ENCODE measurements around the gene NTS. TPM values are rescaled to one million over a fixed set of nuclear protein-coding genes. Genes with fewer than 3 reads are reported as not detected.

The NTS gene, protein sequence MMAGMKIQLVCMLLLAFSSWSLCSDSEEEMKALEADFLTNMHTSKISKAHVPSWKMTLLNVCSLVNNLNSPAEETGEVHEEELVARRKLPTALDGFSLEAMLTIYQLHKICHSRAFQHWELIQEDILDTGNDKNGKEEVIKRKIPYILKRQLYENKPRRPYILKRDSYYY
- total RNA-seq, result under 1 TPM in 2 of 10 donors, not detected in 8; 0.18 to 0.39 TPM
- polyA plus RNA-seq, result under 1 TPM; 0.07 to 0.22 TPM
- long read RNA-seq, donor 1, result 0 reads
- long read RNA-seq, donor 2, result 0 reads
- long read RNA-seq, donor 3, result 0 reads

DNA sequence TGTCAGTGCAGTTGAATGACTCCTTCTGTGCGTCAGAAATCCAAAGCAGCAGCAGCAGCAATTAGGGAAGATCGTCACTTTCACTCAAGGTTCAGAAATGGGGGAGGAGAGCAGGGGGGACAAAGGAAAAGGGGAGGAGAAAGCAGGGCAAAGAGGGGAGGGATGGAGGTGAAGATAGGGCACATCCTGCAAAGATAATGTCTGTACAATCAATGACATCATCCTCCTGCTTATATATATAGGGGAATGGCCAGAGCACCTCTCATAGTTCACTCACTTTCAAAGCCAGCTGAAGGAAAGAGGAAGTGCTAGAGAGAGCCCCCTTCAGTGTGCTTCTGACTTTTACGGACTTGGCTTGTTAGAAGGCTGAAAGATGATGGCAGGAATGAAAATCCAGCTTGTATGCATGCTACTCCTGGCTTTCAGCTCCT, at the start of gene NTS:
NTS (plus strand) TSS at position 265 of the 431 bp plus-strand sequence; CDS start at position 374, 109 bp downstream.
- Histone ChIP-seq H3K9me3 (no peaks in the 10 kb centered on the region), H3K27me3 (peaks cover 0 to 6% (median 0%) of the 10 kb centered on the region in 7 donors), H3K4me3 (no peak within 1 kb of the TSS), H3K36me3 (no peaks in the 10 kb centered on the region), H3K4me1 (no peaks in the 10 kb centered on the region), H3K27ac (no peak within 1 kb of the TSS)
- DNase-seq (no peak), ATAC-seq (no peak)
- TF ChIP-seq, protein P1, sequence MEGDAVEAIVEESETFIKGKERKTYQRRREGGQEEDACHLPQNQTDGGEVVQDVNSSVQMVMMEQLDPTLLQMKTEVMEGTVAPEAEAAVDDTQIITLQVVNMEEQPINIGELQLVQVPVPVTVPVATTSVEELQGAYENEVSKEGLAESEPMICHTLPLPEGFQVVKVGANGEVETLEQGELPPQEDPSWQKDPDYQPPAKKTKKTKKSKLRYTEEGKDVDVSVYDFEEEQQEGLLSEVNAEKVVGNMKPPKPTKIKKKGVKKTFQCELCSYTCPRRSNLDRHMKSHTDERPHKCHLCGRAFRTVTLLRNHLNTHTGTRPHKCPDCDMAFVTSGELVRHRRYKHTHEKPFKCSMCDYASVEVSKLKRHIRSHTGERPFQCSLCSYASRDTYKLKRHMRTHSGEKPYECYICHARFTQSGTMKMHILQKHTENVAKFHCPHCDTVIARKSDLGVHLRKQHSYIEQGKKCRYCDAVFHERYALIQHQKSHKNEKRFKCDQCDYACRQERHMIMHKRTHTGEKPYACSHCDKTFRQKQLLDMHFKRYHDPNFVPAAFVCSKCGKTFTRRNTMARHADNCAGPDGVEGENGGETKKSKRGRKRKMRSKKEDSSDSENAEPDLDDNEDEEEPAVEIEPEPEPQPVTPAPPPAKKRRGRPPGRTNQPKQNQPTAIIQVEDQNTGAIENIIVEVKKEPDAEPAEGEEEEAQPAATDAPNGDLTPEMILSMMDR (IDR thresholded peaks at IDR 0.05), result no peak
- intact Hi-C loops (cut with DNase I), result loop anchor here in 4 of 10 donors (5.0 kb wide), 3 partner anchors 302 to 407 kb away; no protein-coding TSS in a partner anchor
- 7 to 13% methylated on average over 3 of the region's 3 CpGs for WGBS, 2 donors

DNA sequence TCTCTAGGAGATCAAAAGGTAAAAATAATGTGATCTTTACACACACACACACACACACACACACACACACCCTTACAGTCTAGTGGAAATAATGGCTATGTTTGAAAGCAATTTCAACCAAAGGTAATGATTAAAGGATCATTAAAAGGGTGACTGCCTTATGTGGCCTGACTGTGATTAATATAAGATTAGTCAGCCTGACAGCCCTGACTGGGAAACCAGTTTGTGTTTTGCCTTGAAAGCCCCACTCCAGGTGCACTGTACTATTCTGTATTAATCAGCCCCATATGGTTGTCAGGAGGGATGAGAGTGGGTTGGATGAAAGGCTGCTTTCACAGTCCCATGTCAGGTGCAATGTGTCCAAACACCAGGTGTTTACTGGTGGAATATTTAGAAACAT, 48.3 kb upstream of the NTS start:
- intact Hi-C loops (cut with DNase I), result no loop called here

DNA sequence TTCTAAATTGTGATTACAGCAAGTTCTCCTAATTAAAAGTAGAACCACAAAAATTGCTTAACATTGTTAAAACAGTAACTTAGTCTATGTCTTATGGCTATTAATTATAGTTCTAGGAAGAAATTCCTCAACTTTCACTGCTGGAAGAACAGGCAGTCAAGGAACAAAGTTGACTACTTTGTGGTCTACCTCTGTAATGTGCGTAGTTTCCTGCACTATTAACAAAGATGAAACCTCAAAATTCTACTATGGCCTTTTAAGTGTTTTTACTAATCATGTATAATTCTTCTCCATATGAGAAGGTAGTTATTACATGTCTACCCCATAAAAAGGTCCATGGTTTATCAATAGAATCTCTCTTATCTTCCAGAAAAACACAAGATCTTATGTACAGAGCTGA, 45.5 kb upstream of the NTS start:
- no peak overlapping the region for H3K27ac ChIP-seq
- no peak for DNase-seq
- H3K27me3 ChIP-seq, result no peaks in the 10 kb centered on the region
- H3K36me3 ChIP-seq, result no peaks in the 10 kb centered on the region
- no peak for ATAC-seq
- no peak overlapping the region for H3K4me3 ChIP-seq
- 92 to 96% methylated on average over 1 of the region's 1 CpG for WGBS, 2 donors
- intact Hi-C loops (cut with DNase I), result no loop called here
- H3K9me3 ChIP-seq, result no peaks in the 10 kb centered on the region
- TF ChIP-seq, protein P1 (IDR thresholded peaks at IDR 0.05), result no peak
- peaks cover 0 to 54% (median 17%) of the 10 kb centered on the region in 9 donors for H3K4me1 ChIP-seq

More for the DNA sequence above, 48.3 kb upstream of the NTS start:
- peaks cover 0 to 26% (median 5%) of the 10 kb centered on the region in 9 donors for H3K4me1 ChIP-seq
- H3K9me3 ChIP-seq, result no peaks in the 10 kb centered on the region
- TF ChIP-seq, protein P1 (IDR thresholded peaks at IDR 0.05), result no peak
- no peaks in the 10 kb centered on the region for H3K27me3 ChIP-seq
- no peaks in the 10 kb centered on the region for H3K36me3 ChIP-seq
- no peak overlapping the region for H3K27ac ChIP-seq
- no peak overlapping the region for H3K4me3 ChIP-seq
- DNase-seq, result no peak
- ATAC-seq, result no peak

DNA sequence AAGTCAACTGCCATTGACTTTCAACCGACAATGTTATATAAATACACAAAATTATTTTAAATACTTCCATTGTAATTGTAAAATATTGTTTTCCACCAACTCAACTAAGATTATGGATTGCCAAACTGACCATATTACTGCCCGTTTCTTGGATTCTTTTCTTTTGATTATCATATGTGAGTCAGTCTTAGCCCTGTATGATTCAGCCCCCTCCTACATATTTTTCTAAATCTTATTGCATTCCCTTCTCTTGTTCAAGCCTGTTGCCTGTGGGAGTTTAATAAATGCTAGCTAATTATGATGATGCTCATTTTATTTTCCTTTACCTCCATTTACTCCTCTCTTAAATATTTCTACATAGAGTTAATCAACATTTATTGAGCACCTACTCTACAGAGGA, 44.7 kb upstream of the NTS start:
- DNase-seq (no peak), ATAC-seq (no peak)
- TF ChIP-seq, protein P1 (IDR thresholded peaks at IDR 0.05), result no peak
- Histone ChIP-seq H3K36me3 (no peaks in the 10 kb centered on the region), H3K4me3 (no peak overlapping the region), H3K9me3 (no peaks in the 10 kb centered on the region), H3K4me1 (peaks cover 0 to 61% (median 21%) of the 10 kb centered on the region in 9 donors), H3K27ac (no peak overlapping the region), H3K27me3 (no peaks in the 10 kb centered on the region)
- intact Hi-C loops (cut with DNase I), result no loop called here
- 91 to 94% methylated on average over 2 of the region's 2 CpGs for WGBS, 2 donors
